GM12872 (cell line): Measurements from ENCODE around the gene APAF1.

Experiments used
- TF ChIP-seq, protein P1 (sequence below): IDR thresholded peaks from 3 replicates; pipeline ENCODE4 v1.5.1; 2011; ENCODE audit warnings: low read depth, mild to moderate bottlenecking, low read length, moderate library complexity; ENCODE audit not compliant: insufficient read depth

The APAF1 gene

DNA sequence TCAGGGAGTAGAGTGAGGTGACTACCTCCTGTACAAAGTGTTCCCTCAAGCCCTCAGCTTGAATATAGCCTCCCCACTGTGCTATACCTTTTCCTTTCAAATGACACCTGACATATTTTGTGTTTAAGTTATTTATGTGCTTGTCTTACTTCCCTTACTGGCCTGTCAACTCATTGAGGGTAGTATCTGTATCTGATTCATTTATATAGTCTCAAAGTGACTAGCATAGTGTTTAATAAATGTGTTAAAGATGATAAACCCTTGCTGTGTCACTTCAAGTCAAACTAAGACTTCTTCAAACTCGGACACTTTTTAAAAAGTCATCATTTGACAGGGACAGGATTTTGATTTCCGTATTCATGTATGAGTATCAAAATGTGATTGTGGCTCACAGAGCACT is 52.1 kb downstream of the APAF1 start:
- TF ChIP-seq, protein P1, sequence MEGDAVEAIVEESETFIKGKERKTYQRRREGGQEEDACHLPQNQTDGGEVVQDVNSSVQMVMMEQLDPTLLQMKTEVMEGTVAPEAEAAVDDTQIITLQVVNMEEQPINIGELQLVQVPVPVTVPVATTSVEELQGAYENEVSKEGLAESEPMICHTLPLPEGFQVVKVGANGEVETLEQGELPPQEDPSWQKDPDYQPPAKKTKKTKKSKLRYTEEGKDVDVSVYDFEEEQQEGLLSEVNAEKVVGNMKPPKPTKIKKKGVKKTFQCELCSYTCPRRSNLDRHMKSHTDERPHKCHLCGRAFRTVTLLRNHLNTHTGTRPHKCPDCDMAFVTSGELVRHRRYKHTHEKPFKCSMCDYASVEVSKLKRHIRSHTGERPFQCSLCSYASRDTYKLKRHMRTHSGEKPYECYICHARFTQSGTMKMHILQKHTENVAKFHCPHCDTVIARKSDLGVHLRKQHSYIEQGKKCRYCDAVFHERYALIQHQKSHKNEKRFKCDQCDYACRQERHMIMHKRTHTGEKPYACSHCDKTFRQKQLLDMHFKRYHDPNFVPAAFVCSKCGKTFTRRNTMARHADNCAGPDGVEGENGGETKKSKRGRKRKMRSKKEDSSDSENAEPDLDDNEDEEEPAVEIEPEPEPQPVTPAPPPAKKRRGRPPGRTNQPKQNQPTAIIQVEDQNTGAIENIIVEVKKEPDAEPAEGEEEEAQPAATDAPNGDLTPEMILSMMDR: no peak

DNA sequence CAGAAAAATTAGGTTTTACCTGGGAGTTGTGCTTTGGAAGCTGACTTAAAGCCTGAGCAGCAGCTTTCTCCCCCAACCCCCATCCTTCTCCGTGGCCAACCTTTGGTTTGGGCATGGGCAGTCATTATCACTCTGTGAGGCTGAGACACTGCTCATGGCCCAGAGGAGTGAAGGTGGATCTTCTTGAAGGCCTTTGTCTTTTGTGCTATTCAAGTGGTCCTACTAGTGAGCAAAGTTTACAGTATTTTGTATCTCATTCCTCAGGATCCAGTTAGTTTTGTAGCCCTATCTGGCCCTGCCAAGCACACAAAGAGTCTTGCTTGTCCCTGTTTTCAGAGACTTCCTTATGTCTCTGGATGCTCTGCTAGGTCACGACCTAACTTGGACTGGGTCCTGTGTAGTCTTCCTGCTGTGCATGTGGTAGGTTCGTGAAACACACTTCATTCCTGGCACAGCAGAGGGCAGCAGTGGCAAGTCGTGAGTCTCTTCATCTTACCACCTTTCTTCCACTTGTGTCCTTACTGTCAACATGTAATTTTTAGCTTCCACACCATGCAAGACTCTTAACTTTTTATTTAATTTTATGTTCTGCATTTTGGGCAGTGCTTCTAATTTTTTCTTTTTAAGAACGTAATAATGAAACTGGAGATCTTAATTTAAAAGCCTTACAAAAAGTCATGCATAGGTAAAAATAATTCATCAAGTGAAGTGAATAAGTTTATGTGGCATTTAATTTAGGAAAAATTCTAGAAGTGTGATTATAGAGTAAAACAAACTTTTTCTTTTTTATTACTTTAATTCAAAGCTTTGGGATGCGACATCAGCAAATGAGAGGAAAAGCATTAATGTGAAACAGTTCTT is 53.7 kb downstream of the APAF1 start:
- TF ChIP-seq, protein P1: peak; percentile 83

GRCh38 chr12:98699586-98699985 is 54.5 kb downstream of the APAF1 start:
- TF ChIP-seq, protein P1: no peak

DNA sequence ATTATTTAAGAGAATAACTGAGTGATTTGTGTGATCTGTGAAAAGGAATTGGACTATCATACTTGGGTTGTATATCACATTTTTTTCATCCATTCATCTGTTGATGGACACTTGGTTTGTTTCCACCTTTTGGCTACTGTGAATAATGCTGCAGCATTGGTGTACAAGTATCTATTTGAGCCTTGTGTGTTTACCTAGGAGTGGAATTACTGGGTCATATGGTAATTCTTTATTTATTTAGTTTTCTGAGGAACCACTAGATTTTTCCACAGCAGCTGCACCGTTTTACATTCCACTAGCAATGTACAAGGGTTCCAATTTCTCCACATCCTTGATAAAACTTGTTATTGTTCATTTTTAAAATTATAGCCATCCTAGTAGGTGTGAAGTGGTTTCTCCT is 56.1 kb downstream of the APAF1 start:
- TF ChIP-seq, protein P1: no peak

DNA sequence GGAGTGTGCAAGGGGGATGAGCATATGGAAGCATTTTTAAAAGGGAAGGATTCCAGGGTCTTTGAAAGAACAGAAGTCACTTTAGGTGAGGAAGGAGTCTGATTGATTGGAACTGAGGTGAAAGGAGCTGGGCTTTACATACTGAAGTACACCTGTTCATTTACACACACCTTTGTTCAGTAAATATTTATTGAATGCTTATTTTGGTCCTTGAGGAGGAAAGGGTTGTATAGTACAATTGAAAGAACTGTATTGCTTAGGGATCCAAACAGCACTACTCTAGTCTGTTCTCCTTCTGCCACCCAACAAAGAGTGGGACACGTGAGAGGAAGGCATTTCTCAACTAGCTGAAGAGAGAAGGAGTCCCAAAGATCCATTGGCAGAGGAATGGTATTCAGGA is 63.9 kb downstream of the APAF1 start:
- TF ChIP-seq, protein P1: no peak

- TF ChIP-seq, protein P1: no peak
Observed at GRCh38 chr12:98714426-98714825, 69.3 kb downstream of the APAF1 start.

DNA sequence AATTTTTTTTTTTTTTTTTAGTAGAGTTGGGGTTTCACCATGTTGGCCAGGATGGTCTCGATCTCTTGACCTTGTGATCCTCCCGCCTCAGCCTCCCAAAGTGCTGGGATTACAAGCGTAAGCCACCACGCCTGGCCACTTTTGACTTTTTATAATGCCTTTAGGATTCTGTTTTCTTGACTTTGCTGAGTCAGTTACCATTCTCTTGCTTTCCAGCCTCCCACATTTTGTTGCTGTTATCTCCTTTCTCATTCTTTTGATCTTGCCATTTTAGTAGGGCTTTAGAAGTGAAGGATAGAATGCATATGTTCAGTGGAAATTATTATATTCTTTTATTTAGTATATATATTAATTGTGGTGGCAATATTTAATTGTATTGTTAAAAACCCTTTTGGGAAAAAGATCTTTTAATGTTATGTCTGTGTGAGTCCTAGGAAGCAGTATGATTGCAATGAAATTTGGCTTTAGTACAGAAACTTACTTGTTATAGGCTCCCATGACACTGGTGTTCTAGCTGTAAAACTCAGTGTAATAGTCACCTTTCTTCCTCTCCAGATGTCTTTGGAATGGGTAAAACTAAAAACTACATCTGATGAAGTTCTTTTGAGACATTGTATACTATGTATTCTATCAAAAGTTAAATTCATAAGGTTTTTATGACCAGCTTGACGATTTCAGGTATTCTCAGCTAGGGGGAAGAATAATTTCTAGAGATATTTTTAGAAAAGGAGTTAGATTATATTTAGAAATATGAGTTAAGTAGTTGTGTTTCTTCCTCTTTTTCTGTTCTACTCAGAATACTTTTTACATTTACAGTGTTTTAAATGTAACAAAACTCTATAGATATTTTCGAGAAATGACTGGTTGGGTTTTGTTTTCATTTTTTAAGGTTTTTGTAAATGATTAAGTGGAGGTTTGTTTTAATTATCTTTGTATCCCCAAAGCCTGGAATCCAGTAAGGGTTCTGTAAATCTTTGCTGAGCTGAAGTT is 74.7 kb downstream of the APAF1 start:
- TF ChIP-seq, protein P1: no peak
